K562 (cell line): ENCODE data around the gene SIGMAR1. TPM values are rescaled to one million over a fixed set of nuclear protein-coding genes. Genes with fewer than 3 reads are reported as not detected.

ENCODE experiments used
- ATF7 ChIP-seq: fragments of 450-650 bp; IDR thresholded peaks from 2 replicates; pipeline ENCODE4 v1.7.1; 2014; ENCODE audit warnings: mild to moderate bottlenecking, moderate library complexity
- CREM ChIP-seq: IDR thresholded peaks from 2 replicates; pipeline ENCODE4 v1.6.1; 2014; ENCODE audit warnings: antibody characterized with exemption, low read depth
- LCOR ChIP-seq: sonication (generic); formaldehyde crosslinking; IDR thresholded peaks from 2 replicates; pipeline ENCODE4 v1.8.0; 2022; ENCODE audit warnings: mild to moderate bottlenecking, missing genetic modification reagents
- NRF1 ChIP-seq, 2 experiments: fragments of 450-650 bp; IDR thresholded peaks in 1 of 2; conservative IDR thresholded peaks in 1 of 2; 2 replicates each; pipeline ENCODE4 v1.6.1; 2014; ENCODE audit warnings: mild to moderate bottlenecking in 2 of 2
- PKNOX1 ChIP-seq: fragments of 450-650 bp; IDR thresholded peaks from 2 replicates; pipeline ENCODE4 v1.6.1; 2016
- RCOR1 ChIP-seq, 2 experiments: IDR thresholded peaks; 2 replicates each; pipeline ENCODE4 v1.6.1; 2012; ENCODE audit warnings: low read depth in 2 of 2, low read length in 2 of 2, borderline replicate concordance in 1 of 2, improper control_type of control experiment in 1 of 2
- SUPT5H ChIP-seq: fragments of 450-650 bp; IDR thresholded peaks from 2 replicates; pipeline ENCODE4 v1.6.1; 2016
- TEAD1 ChIP-seq, 2 experiments: fragments of 450-650 bp in 1 of 2; sonication (generic) in 1 of 2; formaldehyde crosslinking; IDR thresholded peaks; 2 replicates each; pipeline versions ENCODE4 v1.4.0 to v1.8.0; 2020 to 2022; ENCODE audit warnings: mild to moderate bottlenecking in 2 of 2, missing genetic modification reagents in 1 of 2
- ZNF277 ChIP-seq: fragments of 250-450 bp; sonication (Bioruptor Pico); IDR thresholded peaks from 2 replicates; pipeline ENCODE4 v1.8.0; 2022; ENCODE audit warnings: inconsistent platforms, mild to moderate bottlenecking, moderate library complexity, borderline replicate concordance
- polyA plus RNA-seq, 8 experiments: library from polyadenylated mRNA; depleted of rRNA in 4 of 8; stranded (reverse) in 5 of 8; unstranded in 3 of 8; fragments of >200 nt; fragmentation: Nextera tagmentation in 2 of 8; fragmentation: Illumina TruSeq in 1 of 8; extraction: Ambion mirVana in 2 of 8; extraction: Trizol in 1 of 8; gene quantifications; 2 replicates each; pipeline versions ENCODE4 v1.2.1 to v1.2.3, GENCODE V29; 2011 to 2014; ENCODE audit warnings: inconsistent platforms in 1 of 8, missing spikeins in 1 of 8
- total RNA-seq, 7 experiments: library from RNA; depleted of rRNA in 6 of 7; stranded (reverse); fragments of >200 nt in 6 of 7; fragmentation: Illumina TruSeq in 2 of 7; extraction: Trizol in 2 of 7; gene quantifications; 2 replicates each; pipeline versions ENCODE4 v1.2.1 to v1.2.3, GENCODE V29; 2011 to 2021; ENCODE audit warnings: low replicate concordance in 1 of 7
- TF ChIP-seq, protein P1 (sequence below): fragments of 250-450 bp; sonication (Bioruptor Pico); IDR thresholded peaks from 2 replicates; pipeline ENCODE4 v1.4.0; 2020
- TF ChIP-seq, protein P2 (sequence below): fragments of 150-350 bp; IDR thresholded peaks from 2 replicates; pipeline ENCODE4 v1.6.1; 2014; ENCODE audit warnings: low read depth, mild to moderate bottlenecking, low read length, borderline replicate concordance
- TF ChIP-seq, protein P3 (sequence below): sonication (generic); formaldehyde crosslinking; IDR thresholded peaks from 2 replicates; pipeline ENCODE4 v1.9.0; 2022; ENCODE audit warnings: mild to moderate bottlenecking, missing genetic modification reagents
- TF ChIP-seq, protein P4 (sequence below): sonication (generic); formaldehyde crosslinking; IDR thresholded peaks from 2 replicates; pipeline ENCODE4 v1.8.0; 2022; ENCODE audit warnings: mild to moderate bottlenecking, missing genetic modification reagents

Gene SIGMAR1
- total and polyA plus RNA-seq, 9 of the 15 experiments (the other 6 are each of a cell fraction or from before 2014, with no cell fraction given) = 6.9 to 80.0 (median 35.2) TPM

- TF ChIP-seq, protein P1, sequence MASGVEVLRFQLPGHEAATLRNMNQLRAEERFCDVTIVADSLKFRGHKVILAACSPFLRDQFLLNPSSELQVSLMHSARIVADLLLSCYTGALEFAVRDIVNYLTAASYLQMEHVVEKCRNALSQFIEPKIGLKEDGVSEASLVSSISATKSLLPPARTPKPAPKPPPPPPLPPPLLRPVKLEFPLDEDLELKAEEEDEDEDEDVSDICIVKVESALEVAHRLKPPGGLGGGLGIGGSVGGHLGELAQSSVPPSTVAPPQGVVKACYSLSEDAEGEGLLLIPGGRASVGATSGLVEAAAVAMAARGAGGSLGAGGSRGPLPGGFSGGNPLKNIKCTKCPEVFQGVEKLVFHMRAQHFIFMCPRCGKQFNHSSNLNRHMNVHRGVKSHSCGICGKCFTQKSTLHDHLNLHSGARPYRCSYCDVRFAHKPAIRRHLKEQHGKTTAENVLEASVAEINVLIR (CRISPR knock-in tag) = peak; percentile 72
- TF ChIP-seq, protein P2, sequence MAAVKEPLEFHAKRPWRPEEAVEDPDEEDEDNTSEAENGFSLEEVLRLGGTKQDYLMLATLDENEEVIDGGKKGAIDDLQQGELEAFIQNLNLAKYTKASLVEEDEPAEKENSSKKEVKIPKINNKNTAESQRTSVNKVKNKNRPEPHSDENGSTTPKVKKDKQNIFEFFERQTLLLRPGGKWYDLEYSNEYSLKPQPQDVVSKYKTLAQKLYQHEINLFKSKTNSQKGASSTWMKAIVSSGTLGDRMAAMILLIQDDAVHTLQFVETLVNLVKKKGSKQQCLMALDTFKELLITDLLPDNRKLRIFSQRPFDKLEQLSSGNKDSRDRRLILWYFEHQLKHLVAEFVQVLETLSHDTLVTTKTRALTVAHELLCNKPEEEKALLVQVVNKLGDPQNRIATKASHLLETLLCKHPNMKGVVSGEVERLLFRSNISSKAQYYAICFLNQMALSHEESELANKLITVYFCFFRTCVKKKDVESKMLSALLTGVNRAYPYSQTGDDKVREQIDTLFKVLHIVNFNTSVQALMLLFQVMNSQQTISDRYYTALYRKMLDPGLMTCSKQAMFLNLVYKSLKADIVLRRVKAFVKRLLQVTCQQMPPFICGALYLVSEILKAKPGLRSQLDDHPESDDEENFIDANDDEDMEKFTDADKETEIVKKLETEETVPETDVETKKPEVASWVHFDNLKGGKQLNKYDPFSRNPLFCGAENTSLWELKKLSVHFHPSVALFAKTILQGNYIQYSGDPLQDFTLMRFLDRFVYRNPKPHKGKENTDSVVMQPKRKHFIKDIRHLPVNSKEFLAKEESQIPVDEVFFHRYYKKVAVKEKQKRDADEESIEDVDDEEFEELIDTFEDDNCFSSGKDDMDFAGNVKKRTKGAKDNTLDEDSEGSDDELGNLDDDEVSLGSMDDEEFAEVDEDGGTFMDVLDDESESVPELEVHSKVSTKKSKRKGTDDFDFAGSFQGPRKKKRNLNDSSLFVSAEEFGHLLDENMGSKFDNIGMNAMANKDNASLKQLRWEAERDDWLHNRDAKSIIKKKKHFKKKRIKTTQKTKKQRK = peak; percentile 39; the same call in 1 of the 2 replicates
- TF ChIP-seq PKNOX1 (peak; percentile 97), ZNF277 (no peak), ATF7 (peak; percentile 76; the same call in 1 of the 2 replicates), NRF1 (conservative IDR thresholded peaks at IDR 0.05 in 1 of 2, IDR thresholded peaks at IDR 0.05 in 1 of 2) (0 out of 4 replicates have a peak, but pooled peaks of 1 of the 2 experiments have one; percentile 9), CREM (peak; percentile 94), SUPT5H (peak; percentile 60; the same call in 1 of the 2 replicates), RCOR1 (IDR thresholded peaks at IDR 0.05; ENCODE audit: borderline replicate concordance in 1 of 2, low read depth in 2 of 2, low read length in 2 of 2) (peak in 1 of 2 experiments; percentile 61; a peak in 1 of 4 replicates), LCOR (CRISPR knock-in tag) (peak; percentile 62; the same call in 1 of the 2 replicates), TEAD1 (CRISPR knock-in tag; IDR thresholded peaks at IDR 0.05) (0 out of 4 replicates have a peak, but pooled peaks of 1 of the 2 experiments have one; percentile 45)
- TF ChIP-seq, protein P3, sequence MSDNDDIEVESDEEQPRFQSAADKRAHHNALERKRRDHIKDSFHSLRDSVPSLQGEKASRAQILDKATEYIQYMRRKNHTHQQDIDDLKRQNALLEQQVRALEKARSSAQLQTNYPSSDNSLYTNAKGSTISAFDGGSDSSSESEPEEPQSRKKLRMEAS (CRISPR knock-in tag) = peak; percentile 38; the same call in 1 of the 2 replicates
- TF ChIP-seq, protein P4, sequence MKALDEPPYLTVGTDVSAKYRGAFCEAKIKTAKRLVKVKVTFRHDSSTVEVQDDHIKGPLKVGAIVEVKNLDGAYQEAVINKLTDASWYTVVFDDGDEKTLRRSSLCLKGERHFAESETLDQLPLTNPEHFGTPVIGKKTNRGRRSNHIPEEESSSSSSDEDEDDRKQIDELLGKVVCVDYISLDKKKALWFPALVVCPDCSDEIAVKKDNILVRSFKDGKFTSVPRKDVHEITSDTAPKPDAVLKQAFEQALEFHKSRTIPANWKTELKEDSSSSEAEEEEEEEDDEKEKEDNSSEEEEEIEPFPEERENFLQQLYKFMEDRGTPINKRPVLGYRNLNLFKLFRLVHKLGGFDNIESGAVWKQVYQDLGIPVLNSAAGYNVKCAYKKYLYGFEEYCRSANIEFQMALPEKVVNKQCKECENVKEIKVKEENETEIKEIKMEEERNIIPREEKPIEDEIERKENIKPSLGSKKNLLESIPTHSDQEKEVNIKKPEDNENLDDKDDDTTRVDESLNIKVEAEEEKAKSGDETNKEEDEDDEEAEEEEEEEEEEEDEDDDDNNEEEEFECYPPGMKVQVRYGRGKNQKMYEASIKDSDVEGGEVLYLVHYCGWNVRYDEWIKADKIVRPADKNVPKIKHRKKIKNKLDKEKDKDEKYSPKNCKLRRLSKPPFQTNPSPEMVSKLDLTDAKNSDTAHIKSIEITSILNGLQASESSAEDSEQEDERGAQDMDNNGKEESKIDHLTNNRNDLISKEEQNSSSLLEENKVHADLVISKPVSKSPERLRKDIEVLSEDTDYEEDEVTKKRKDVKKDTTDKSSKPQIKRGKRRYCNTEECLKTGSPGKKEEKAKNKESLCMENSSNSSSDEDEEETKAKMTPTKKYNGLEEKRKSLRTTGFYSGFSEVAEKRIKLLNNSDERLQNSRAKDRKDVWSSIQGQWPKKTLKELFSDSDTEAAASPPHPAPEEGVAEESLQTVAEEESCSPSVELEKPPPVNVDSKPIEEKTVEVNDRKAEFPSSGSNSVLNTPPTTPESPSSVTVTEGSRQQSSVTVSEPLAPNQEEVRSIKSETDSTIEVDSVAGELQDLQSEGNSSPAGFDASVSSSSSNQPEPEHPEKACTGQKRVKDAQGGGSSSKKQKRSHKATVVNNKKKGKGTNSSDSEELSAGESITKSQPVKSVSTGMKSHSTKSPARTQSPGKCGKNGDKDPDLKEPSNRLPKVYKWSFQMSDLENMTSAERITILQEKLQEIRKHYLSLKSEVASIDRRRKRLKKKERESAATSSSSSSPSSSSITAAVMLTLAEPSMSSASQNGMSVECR (CRISPR knock-in tag) = peak; percentile 59
Measured at GRCh38 chr9:34620061-34620994, 17.3 kb downstream of the SIGMAR1 start, which contains the start of gene DCTN3 (continued).
